GM12878 (cell line): ENCODE data around the gene BMP2K. TPM values are rescaled to one million over a fixed set of nuclear protein-coding genes. Genes with fewer than 3 reads are reported as not detected.

ENCODE experiments used
- BACH1 ChIP-seq: fragments of 450-650 bp; IDR thresholded peaks from 2 replicates; pipeline ENCODE4 v1.6.1; 2017; ENCODE audit warnings: mild to moderate bottlenecking, borderline replicate concordance
- CHD1 ChIP-seq: IDR thresholded peaks from 2 replicates; pipeline ENCODE4 v1.6.1; 2012; ENCODE audit warnings: low read depth, low read length, improper control_type of control experiment
- E2F4 ChIP-seq: IDR thresholded peaks from 2 replicates; pipeline ENCODE4 v1.6.1; 2012; ENCODE audit warnings: low read depth, low read length, improper control_type of control experiment
- GABPA ChIP-seq: IDR thresholded peaks from 2 replicates; pipeline ENCODE4 v1.6.1; 2014; ENCODE audit warnings: antibody characterized with exemption, low read depth, mild to moderate bottlenecking, inconsistent platforms
- GATAD2B ChIP-seq: fragments of 450-650 bp; conservative IDR thresholded peaks from 2 replicates; pipeline ENCODE4 v1.6.1; 2017; ENCODE audit warnings: low read depth, mild to moderate bottlenecking, moderate library complexity
- IRF3 ChIP-seq: fragments of 450-650 bp; IDR thresholded peaks from 2 replicates; pipeline ENCODE4 v1.6.1; 2014; ENCODE audit warnings: mild to moderate bottlenecking
- KDM1A ChIP-seq: fragments of 200-600 bp; sonication (generic); IDR thresholded peaks from 2 replicates; pipeline ENCODE4 v1.6.1; 2016; ENCODE audit warnings: borderline replicate concordance
- MEF2B ChIP-seq: fragments of 450-650 bp; IDR thresholded peaks from 2 replicates; pipeline ENCODE4 v1.6.1; 2018; ENCODE audit warnings: mild to moderate bottlenecking, moderate library complexity; ENCODE audit not compliant: partially characterized antibody, poor library complexity, severe bottlenecking
- MYB ChIP-seq: fragments of 150-350 bp; IDR thresholded peaks from 2 replicates; pipeline ENCODE4 v1.6.1; 2014; ENCODE audit warnings: mild to moderate bottlenecking, low read depth, low read length, borderline replicate concordance
- POU2F2 ChIP-seq: IDR thresholded peaks from 3 replicates; pipeline ENCODE4 v1.6.1; 2011; ENCODE audit warnings: low read depth, mild to moderate bottlenecking, low read length, borderline replicate concordance
- SIX5 ChIP-seq: IDR thresholded peaks from 2 replicates; pipeline ENCODE4 v1.6.1; 2011; ENCODE audit warnings: mild to moderate bottlenecking, low read depth, low read length, moderate library complexity; ENCODE audit not compliant: severe bottlenecking
- SKIL ChIP-seq: fragments of 450-650 bp; IDR thresholded peaks from 2 replicates; pipeline ENCODE4 v1.6.1; 2017; ENCODE audit warnings: mild to moderate bottlenecking, low read depth, inconsistent platforms; ENCODE audit not compliant: poor library complexity, severe bottlenecking
- STAT3 ChIP-seq: IDR thresholded peaks from 2 replicates; pipeline ENCODE4 v1.6.1; 2011; ENCODE audit warnings: low read depth, low read length, improper control_type of control experiment
- TCF12 ChIP-seq: IDR thresholded peaks from 2 replicates; pipeline ENCODE4 v1.6.1; 2011; ENCODE audit warnings: low read depth, mild to moderate bottlenecking, low read length
- USF2 ChIP-seq: IDR thresholded peaks from 2 replicates; pipeline ENCODE4 v1.6.1; 2011; ENCODE audit warnings: low read depth, low read length, improper control_type of control experiment, borderline replicate concordance
- ZNF384 ChIP-seq: IDR thresholded peaks from 2 replicates; pipeline ENCODE4 v1.6.1; 2012; ENCODE audit warnings: low read depth, mild to moderate bottlenecking, low read length, improper control_type of control experiment, borderline replicate concordance
- ZNF687 ChIP-seq: fragments of 450-650 bp; IDR thresholded peaks from 2 replicates; pipeline ENCODE4 v1.6.1; 2017; ENCODE audit warnings: mild to moderate bottlenecking, moderate library complexity
- ZZZ3 ChIP-seq: IDR thresholded peaks from 2 replicates; pipeline ENCODE4 v1.6.1; 2011; ENCODE audit warnings: low read depth; ENCODE audit not compliant: control insufficient read depth, insufficient read length
- polyA plus RNA-seq, 11 experiments: library from polyadenylated mRNA; depleted of rRNA in 4 of 11; unstranded in 6 of 11; stranded (reverse) in 5 of 11; fragments of >200 nt; fragmentation: Nextera tagmentation in 4 of 11; fragmentation: Illumina TruSeq in 1 of 11; extraction: Ambion mirVana in 4 of 11; extraction: Trizol in 1 of 11; gene quantifications; 1 replicate in 1 of 11; 2 replicates in 10 of 11; pipeline versions ENCODE4 v1.2.1 to v1.2.3, GENCODE V29; 2011 to 2016; ENCODE audit warnings: inconsistent platforms in 2 of 11, missing spikeins in 2 of 11, low read depth in 1 of 11
- total RNA-seq, 4 experiments: library from RNA; depleted of rRNA in 3 of 4; stranded (reverse); fragments of >200 nt in 3 of 4; fragmentation: Illumina TruSeq in 1 of 4; extraction: Trizol in 1 of 4; gene quantifications; 2 replicates each; pipeline versions ENCODE4 v1.2.1 to v1.2.3, GENCODE V29; 2013 to 2021

The BMP2K gene
- total and polyA plus RNA-seq, 10 of the 15 experiments (the other 5 are each of a cell fraction or from before 2014, with no cell fraction given): 3.3 to 84.6 (median 24.8) TPM

- TF ChIP-seq TCF12: 0 out of 2 replicates have a peak, but pooled peaks have one; percentile 37
- no peak for TF ChIP-seq ZNF384
- TF ChIP-seq USF2: peak; percentile 83
- TF ChIP-seq KDM1A: no peak
- no peak for TF ChIP-seq IRF3
- peak; percentile 29 for TF ChIP-seq MEF2B
- peak; percentile 61; the same call in 1 of the 3 replicates for TF ChIP-seq POU2F2
- no peak for TF ChIP-seq SIX5
- TF ChIP-seq GATAD2B: peak; percentile 92
- peak; percentile 70 for TF ChIP-seq GABPA
- TF ChIP-seq STAT3: no peak
- no peak for TF ChIP-seq MYB
- no peak; the same call in 1 of the 2 replicates for TF ChIP-seq BACH1
- no peak for TF ChIP-seq CHD1
- TF ChIP-seq SKIL: no peak
- TF ChIP-seq ZNF687: peak; percentile 76; the same call in 1 of the 2 replicates
- TF ChIP-seq ZZZ3: no peak
- no peak; the same call in 1 of the 2 replicates for TF ChIP-seq E2F4
Observed at GRCh38 chr4:78775303-78776078, 659 bp upstream of the BMP2K start (continued).
